ENCODE results near the gene MED8. TPM values are rescaled to one million over a fixed set of nuclear protein-coding genes. Genes with fewer than 3 reads are reported as not detected.

MED8 gene
- total RNA-seq, 4 donors from 2014 or later: 14.9 to 30.8 (median 23.8) TPM

GRCh38 chr1:43427524-43427923, 37.9 kb upstream of the MED8 start:
- ATAC-seq (no peak), DNase-seq (no peak)
- Histone ChIP-seq H3K4me1 (no peaks in the 10 kb centered on the region), H3K27ac (no peak overlapping the region), H3K4me3 (no peak overlapping the region), H3K27me3 (no peaks in the 10 kb centered on the region), H3K36me3 (peaks cover 0 to 96% of the 10 kb centered on the region in 2 donors), H3K9me3 (no peaks in the 10 kb centered on the region)
- in situ Hi-C loops (cut with MboI; ENCODE audit: low sequenced_read_pairs in 4 of 4) (no loop called here), intact Hi-C loops (cut with DNase I; ENCODE audit: low total_unique reads) (no loop called here)
- no peak for TF ChIP-seq POLR2A (IDR thresholded peaks at IDR 0.05)
- TF ChIP-seq CTCF (IDR thresholded peaks at IDR 0.05 in 4 of 5, conservative IDR thresholded peaks at IDR 0.05 in 1 of 5): no peak

DNA sequence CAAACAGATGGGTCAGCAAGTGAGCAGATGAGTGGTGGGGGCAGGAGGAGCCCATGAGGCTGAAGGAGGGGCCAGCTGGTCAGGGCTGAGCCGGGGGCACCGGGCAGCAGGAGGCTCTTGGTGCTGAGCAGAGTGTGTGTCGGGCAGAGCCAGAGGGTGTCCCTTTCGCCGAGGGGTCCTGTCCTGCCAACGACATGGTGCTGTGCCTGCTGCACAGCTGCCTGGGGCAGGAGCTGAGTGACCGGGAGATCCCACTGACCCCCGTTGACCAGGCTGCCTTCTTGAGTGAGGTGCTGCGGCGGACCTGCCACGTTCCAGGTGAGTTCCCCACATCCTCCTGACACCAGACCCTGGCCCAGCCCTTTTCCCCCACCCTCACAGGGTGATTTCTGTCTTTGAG, 36.6 kb upstream of the MED8 start:
- ATAC-seq (no peak), DNase-seq (no peak)
- H3K36me3 ChIP-seq: peaks cover 0 to 96% of the 10 kb centered on the region in 2 donors
- H3K4me3 ChIP-seq: no peak overlapping the region
- no peak for TF ChIP-seq POLR2A (IDR thresholded peaks at IDR 0.05)
- TF ChIP-seq CTCF (IDR thresholded peaks at IDR 0.05 in 4 of 5, conservative IDR thresholded peaks at IDR 0.05 in 1 of 5): no peak
- H3K27me3 ChIP-seq: no peaks in the 10 kb centered on the region
- H3K4me1 ChIP-seq: no peaks in the 10 kb centered on the region
- intact Hi-C loops (cut with DNase I; ENCODE audit: low total_unique reads): no loop called here
- in situ Hi-C loops (cut with MboI; ENCODE audit: low sequenced_read_pairs in 4 of 4): no loop called here
- no peak overlapping the region for H3K27ac ChIP-seq
- no peaks in the 10 kb centered on the region for H3K9me3 ChIP-seq

GRCh38 chr1:43425045-43425444, 35.4 kb upstream of the MED8 start:
- no peak for TF ChIP-seq POLR2A (IDR thresholded peaks at IDR 0.05)
- no peak for ATAC-seq

GRCh38 chr1:43423672-43424550, 34.3 kb upstream of the MED8 start:
- no peak overlapping the region for H3K27ac ChIP-seq
- H3K36me3 ChIP-seq: peaks cover 2 to 96% of the 10 kb centered on the region in 2 donors
- TF ChIP-seq CTCF (IDR thresholded peaks at IDR 0.05 in 4 of 5, conservative IDR thresholded peaks at IDR 0.05 in 1 of 5) (no peak), POLR2A (IDR thresholded peaks at IDR 0.05) (no peak)
- H3K9me3 ChIP-seq: no peaks in the 10 kb centered on the region
- no peaks in the 10 kb centered on the region for H3K4me1 ChIP-seq
- H3K27me3 ChIP-seq: no peaks in the 10 kb centered on the region
- in situ Hi-C loops (cut with MboI; ENCODE audit: low sequenced_read_pairs in 4 of 4) (no loop called here), intact Hi-C loops (cut with DNase I; ENCODE audit: low total_unique reads) (no loop called here)
- no peak overlapping the region for H3K4me3 ChIP-seq
- no peak for ATAC-seq
- DNase-seq: no peak

More at GRCh38 chr1:43425045-43425444, 35.4 kb upstream of the MED8 start:
- no peaks in the 10 kb centered on the region for H3K27me3 ChIP-seq
- H3K9me3 ChIP-seq: no peaks in the 10 kb centered on the region
- intact Hi-C loops (cut with DNase I; ENCODE audit: low total_unique reads) (no loop called here), in situ Hi-C loops (cut with MboI; ENCODE audit: low sequenced_read_pairs in 4 of 4) (no loop called here)
- DNase-seq: no peak
- H3K36me3 ChIP-seq: peaks cover 2 to 96% of the 10 kb centered on the region in 2 donors
- H3K4me1 ChIP-seq: no peaks in the 10 kb centered on the region
- H3K27ac ChIP-seq: no peak overlapping the region
- no peak overlapping the region for H3K4me3 ChIP-seq

- no peaks in the 10 kb centered on the region for H3K27me3 ChIP-seq
- H3K27ac ChIP-seq: no peak overlapping the region
- no peaks in the 10 kb centered on the region for H3K9me3 ChIP-seq
- H3K36me3 ChIP-seq: peaks cover 2 to 96% of the 10 kb centered on the region in 2 donors
- in situ Hi-C loops (cut with MboI; ENCODE audit: low sequenced_read_pairs in 4 of 4) (no loop called here), intact Hi-C loops (cut with DNase I; ENCODE audit: low total_unique reads) (no loop called here)
- no peak overlapping the region for H3K4me3 ChIP-seq
- no peaks in the 10 kb centered on the region for H3K4me1 ChIP-seq
- no peak for TF ChIP-seq CTCF (IDR thresholded peaks at IDR 0.05 in 4 of 5, conservative IDR thresholded peaks at IDR 0.05 in 1 of 5)
- no peak for TF ChIP-seq POLR2A (IDR thresholded peaks at IDR 0.05)
- DNase-seq (no peak), ATAC-seq (no peak)
These were observed 33.5 kb upstream of the MED8 start for GRCh38 chr1:43422995-43423671.
